Endothelial cell of hepatic sinusoid (primary cell): ENCODE measurements around the gene SDC1.
"Not testable (repeated sequence)": the region's sequence is repeated elsewhere in the genome, so short reads cannot be mapped to it uniquely, and the experiment has no call there.

Source experiments
- in situ Hi-C: cut with HindIII; loops from 2 replicates; pipeline ENCODE4 v1.10.0; 2017; ENCODE audit warnings: low sequenced_read_pairs

Gene SDC1

DNA sequence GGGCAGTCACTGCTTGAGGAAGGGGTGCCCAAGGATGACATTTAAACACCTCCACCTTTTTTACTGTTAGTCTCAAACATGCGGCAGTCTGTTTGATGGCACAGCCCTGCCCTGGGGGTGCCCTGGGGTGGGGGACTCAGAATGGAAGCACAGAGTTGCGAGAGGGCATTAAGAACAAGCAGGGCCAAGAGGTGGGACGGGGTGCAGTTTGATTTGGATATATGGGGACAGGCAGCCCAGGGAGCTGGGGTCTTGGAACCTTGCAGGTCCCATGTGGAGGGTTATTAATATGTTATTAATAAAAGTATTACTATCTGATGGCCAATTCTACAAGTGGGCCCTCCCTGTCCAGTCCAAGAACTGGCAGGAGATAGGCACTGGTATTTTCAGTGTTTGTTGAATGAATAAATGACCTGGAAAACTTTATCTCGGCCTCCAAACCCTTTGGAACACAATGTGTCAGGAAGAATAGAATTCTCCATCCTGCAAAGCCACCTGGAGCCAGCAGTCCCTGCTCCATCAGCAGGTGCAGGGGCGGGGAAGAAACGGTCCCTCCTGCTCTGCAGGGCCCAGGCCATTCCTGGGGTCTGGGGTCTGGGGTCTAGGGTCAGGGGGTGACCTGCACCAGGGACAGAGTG lies 25.2 kb downstream of the SDC1 start:
- in situ Hi-C loops = no loop called here

DNA sequence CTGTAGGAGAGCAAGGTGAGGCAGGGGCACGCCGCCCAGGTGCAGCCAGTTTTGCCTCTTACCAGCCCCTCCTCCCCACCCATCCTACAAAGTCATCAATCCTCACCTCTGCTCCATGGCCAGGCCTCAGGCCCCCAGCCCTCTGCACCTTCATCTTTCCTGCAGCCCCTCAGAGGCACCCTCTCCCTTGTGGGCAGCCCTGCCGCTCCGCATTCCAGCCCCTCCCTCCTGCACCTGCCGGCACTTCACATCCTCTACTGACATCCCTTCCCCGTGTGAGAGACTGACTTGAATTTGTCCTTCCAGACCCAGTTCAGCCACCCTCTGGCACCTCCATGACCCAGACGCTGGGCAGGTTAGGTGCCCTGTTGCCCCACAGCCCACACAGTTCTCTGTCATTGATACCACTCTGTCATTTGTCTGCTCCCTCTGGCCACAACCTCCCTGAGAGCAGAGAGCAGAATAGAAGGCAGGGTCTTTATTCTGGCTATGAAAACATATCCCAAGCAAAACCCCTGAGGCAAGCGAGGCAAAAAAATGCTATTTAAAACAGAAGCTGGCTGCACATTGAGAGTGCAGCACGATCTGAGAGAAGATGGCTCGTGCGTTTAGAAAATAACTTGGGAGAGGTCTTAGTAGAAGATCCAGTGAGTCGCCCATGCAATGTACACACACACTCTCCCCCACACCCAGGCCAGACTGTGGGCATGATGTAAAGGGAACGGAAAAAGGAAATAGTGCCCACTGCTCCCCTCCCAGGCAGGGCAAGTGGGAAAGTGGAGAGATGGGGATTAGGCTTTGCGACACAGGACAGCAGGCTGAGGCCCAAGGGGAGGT lies 25.9 kb downstream of the SDC1 start:
- in situ Hi-C loops = no loop called here

DNA sequence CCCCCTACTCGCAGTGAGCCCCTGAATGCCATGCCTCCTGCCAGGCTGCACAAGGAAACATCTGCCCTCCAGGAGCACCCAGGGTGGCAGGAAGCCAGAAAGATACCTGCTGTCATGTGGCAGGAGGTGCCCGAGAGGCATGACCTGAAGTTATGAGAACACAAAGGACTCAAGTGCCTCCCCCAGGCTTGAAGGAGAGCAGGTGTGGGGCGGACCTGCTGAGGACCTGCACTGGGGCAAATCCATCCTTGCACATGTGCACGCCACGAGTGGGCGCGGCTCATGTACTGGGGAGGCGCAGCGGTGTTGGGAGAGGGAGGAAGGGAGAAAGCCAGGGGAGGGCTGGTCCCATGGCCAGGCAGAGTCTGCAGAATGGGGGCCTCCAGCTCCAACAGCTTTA lies 26.9 kb downstream of the SDC1 start:
- in situ Hi-C loops = no loop called here

DNA sequence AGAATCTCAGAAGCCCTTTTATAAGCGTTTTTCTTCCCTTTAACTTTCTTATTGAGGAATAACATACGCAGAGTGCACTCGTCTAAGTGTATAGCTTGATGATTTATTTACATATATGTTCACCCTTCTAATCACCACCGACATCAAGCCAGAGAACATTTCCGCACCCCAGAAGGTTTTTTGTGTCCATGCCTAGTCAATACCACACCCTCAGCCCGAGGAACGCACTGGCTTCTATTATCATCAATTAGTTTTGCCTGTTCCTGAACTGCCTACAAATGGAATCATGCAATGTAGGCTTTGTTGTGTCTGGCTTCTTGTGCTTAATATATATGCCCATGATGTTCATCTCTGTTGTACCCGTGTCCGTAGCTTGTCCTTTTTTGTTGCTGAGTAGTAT lies 27.7 kb downstream of the SDC1 start:
- in situ Hi-C loops = no loop called here

DNA sequence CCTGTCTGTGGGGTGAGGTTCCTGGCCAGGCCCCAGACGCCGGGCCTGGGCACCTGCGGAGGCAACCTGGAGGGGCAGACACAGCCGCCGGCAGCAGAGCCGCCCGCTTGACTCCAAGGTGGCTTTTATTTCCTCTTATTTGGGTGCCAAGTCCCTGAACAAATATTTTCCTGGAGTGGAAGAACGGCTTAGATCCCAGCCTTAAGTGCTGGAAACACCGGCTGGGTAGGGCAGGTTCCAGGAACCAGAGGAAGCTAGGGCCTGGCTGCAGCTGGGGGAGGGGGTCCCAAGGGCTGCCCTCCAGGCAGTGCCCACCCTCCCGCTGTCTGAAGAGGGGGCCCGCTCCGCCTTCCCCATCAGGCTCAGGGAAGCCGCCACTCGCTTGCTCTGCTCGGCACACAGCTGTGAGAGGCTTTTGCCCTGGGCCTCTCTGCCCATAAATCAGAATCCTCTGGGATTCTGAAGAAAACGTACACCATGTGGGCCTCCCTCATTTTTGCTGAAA lies 28.2 kb downstream of the SDC1 start:
- in situ Hi-C loops = no loop called here

DNA sequence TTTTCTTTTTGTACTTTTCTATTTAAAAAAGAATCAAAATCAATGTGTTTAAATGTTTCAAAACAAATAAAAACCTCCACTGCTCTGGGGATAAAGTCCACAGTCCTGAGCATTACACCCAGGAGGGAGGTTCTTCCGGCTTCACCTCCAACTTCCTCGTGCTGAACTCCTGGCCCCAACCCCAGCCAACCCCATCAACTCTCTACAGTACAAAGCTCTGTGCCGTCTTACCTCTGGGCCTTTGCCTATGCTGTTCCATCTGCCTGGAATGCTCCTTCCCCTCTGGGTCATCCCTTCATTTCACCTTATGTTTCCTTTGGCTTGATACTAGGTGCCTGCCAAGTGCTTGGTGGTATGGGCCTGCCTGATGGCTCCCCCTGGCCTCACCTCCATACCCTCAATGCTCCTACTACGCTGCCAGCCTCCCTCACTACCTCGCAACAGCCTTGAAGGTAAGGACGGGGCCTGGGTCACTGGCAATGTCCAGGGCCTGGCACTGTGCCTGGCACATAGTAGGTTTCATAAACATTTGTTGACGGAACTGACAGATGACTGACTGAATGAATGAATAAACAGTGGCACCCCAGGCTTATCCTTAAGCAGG lies 28.8 kb downstream of the SDC1 start:
- in situ Hi-C loops = no loop called here

DNA sequence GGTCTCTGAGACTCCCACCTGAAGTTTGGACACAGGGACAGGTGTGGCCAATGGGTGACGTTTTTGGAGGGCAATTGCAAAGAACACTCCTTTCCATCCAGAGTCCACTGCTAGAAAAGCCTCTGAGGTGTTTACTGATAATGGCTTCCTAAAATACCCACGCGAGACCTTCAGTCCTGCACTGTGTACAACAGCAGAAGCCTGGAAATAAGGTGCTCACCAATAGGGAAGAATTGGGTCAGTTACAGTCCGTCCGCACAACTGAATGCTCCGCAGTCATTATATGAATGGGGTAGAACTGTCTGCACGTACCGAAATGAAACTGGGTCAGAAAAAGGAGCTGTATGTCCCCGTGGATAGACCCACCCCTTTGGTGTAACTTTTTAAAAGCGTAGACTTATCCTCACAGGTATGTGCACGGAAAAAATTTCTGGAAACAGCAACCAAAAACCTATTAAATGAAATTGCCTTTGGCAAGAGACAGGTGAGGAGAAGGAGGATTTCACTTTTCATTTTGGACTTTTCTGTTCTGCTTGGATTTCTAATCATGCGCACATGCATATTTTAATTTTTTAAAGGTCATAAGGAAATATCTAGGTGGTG lies 29.4 kb downstream of the SDC1 start:
- in situ Hi-C loops = no loop called here

DNA sequence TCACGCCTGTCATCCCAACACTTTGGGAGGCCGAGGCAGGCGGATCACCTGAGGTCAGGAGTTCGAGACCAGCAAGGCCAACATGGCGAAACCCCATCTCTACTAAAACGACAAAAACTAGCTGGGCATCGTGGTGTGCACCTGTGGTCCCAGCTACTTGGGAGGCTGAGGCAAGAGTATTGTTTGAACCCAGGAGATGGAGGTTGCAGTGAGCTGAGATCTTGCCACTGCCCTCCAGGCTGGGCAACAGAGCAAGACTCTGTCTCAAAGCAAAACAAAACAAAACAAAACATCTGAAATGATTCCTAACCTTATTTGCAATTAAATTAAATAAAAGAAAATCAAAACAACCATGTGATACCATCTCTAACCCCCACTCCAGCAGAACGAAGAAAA lies 29.9 kb downstream of the SDC1 start:
- in situ Hi-C loops = not testable (repeated sequence)

DNA sequence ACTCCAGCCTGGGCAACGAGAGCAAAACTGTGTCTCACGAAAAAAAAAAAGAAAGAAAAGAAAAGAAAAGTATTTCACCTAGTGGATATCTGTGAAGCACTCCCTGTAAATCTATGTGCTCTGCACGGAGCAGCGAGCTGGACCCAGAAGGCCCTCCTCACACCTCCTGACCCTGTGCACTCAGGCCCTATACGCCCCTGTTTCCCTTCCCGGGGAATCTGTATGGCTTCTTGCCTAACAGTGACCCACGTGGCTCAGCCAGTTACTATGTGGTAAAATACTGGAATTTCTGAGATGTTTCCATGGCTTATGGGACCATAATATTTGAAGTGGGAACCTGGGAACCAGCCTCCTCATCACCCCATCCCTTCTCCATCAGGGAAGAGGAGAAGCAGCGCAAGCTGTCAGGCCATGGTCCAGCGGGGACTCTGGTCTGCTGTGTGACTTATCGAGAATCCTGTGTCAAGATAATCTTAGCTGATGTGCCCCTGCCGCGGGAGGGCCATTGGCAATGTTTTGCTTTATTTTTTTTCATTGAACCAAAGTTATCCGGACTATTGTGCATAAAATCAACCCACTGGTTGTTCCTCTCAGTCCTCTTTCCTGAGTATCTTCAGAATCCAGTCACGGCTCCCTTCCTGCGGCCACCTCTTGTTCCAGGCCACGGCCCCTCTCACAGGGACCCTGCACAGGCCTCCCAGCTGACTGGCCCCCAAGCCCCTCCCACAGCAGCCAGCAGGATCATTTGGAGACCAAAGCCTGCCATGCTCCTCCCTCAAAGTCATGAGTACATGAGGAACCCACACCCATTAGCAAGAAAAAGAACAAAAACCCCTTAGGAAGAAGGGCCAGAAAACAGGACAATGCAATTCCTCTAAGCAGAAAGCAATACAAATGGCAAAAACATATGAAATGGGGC lies 30.6 kb downstream of the SDC1 start:
- in situ Hi-C loops = no loop called here

DNA sequence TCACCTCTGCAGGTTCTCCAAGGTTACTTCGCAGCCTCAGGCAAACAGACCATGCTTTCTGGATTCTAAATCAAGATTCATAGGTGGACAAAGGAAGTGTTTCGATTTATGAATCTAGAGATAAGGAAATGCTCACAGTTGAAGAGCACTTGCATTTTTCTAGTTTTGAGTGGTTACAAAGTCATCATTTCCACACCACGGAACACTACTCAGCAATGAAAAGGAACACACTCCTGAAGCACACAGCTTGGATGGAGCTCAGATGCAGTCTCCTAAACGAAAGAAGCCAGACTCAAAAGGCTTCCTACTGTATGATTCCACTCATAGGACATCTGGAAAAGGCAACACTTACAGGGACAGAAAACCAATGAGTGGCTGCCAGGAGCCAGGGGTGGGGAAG lies 31.7 kb downstream of the SDC1 start:
- in situ Hi-C loops = no loop called here

DNA sequence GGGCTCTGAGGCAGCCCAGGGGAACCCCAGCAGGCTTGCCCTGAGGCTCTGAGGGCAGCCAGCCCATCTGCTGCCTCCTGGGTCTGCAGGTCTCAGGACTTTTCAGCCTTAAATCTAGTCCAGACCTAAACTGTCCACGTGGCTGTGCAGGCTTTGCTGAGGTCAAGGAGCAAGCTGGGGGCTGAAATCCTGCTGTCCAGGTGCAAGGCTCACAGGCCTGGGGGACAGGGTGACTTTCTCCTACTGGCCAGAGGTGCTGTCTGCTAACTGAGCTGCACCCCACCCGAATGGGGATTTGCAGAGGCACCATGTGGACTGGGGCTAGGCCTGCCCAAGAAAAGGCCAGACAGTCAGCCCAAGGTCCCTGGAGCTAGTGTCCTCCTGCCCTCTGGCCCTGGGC lies 32.1 kb downstream of the SDC1 start:
- in situ Hi-C loops = no loop called here

DNA sequence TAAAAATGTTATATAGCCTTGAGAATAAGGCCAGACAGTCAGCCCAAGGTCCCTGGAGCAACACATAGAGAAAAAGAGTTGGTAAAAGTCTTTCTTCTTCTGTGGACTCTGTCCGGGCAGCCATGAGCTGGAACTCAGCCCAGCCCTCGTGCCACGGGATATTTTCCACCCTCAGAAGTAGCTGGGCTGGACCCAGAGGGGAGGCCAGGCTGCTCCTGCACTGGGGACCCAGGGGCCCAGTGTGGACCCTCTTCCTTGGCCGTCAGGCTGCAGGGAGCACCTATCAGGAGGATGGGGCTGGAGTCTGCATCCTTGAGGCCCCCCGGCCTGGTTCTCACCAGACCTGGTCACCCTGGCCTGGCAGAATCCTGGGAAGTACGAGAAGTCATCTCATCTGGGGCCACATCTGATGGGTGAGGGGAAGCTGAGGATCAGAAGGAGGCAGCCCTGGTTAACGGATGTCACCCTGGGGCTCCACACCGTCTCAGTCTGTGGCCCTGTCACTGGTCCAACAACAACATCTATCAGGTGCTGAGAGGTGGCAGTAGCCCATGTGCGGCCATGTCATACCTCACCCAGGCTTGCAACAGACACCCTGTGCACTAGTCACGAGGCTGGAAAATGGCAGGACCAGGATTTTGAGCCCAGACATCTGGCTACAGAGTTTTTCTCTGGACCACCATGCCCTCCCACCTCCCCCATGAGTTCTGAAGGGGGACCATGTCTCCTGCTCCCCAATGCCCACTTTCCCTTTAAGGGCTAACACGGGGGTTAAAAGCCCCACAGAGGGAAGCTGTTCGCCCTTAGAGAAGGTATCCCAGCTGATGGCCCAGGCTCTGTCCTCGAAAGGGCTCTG lies 33.0 kb downstream of the SDC1 start:
- in situ Hi-C loops = no loop called here

DNA sequence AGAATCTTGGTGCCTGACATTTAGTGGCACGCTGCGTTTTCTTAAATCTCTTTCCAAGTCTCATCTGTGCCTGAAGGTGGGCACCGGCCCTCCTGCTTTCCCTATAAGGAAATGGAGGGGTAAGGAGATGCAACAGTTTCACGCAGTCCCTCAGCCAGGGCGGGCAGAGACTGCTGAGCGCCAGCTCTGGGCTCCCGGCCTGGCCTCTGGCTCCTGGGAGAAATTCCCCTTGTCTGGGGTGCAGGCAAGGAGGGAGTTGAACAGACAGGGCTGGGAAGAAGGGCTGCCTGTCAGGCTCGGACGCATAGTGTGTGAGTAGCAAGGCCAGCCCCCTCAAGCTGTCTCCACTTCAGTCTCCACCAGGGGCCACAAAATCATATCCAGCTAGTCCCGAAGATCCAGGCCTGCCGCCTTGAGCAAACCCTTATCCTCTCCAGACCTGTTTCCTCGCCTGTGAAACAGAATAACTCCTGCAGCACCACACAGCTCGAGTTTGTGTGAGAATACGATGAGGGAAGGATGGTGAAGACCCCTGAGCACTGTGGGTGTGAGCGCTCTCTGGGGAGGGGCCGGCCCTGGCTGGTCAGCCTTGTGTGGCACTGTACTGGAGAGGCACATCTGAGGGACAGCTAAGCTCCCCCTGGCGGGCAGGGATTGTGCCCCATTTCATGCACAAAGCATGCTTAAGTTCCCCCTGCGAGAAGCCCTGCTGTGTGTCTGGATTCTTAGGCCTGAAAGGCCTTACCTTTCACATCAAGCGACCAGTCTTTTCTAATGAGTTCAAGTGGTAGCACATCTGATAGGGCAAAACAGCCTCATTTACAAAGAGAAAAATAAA lies 33.8 kb downstream of the SDC1 start:
- in situ Hi-C loops = no loop called here

DNA sequence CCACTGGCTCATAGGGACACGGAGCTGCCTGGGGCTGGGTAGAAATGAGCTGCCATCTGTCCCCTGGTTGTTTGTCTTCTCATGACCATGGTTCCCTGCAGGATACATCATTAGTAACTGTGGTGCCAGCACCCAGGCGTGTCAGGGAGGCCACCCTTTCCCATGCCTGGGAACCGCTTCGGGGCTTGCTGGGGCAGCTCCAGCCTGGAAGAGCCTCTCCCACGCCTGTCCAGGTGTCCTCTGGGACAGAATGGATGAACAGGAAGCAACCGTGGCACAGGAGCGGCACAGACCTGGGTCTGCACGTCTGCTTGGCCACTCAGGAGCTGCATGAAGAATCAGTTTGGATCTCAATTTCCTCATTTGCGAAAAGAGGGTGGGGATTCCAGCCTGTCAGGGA lies 34.8 kb downstream of the SDC1 start:
- in situ Hi-C loops = no loop called here

DNA sequence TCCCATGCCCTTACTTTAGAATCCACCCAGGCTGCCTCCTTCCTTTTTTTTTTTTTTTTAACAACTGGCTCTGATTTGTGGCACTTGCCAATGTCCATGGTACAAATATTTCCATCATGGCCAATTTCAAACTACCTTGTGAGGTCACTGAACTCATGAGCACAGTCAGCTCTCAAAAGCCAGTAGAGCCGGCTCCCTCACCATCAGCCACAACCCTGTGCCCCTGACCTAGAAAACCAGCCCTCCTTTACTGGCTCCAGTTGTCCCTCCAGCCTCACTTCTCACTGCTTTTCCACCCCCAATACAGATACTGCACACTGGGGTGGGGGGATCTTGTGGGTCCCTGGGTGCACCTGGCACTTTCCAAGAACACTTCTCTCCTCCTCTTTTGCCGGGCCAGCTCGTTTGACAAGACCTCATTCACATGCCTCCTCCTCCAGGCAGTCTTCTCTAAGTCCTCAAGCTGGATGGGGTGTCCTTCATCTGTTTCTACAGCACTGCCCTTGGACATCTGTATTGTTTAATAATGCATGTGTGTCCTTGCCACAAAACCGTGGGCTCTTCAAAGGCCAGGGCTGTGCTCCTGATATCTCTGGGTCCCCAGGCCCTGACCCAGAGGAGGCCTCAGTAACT lies 35.5 kb downstream of the SDC1 start:
- in situ Hi-C loops = loop anchor here (5.0 kb wide), 2 partner anchors 53 to 57 kb away; no protein-coding TSS in a partner anchor

DNA sequence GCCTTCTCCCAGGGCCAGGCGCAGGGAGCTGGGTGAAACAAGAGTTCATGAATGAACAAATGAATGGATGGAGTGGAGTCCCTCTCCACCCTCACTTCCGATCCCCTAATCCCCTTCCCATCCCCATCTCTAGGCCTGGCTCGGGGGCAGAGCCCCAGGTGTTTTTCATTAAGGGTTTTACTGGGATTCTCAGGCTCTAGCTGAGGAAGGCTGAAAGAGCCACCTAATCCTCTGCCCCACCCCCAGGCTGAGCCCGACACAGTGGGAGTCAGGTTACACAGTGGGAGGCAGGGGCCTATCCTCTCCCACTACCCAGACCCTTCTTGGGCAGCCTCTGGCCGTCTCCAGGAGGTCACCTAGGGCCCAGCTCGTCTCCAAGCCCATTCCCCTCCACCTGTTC lies 36.1 kb downstream of the SDC1 start:
- in situ Hi-C loops = loop anchor here (5.0 kb wide), 2 partner anchors 53 to 57 kb away; no protein-coding TSS in a partner anchor

DNA sequence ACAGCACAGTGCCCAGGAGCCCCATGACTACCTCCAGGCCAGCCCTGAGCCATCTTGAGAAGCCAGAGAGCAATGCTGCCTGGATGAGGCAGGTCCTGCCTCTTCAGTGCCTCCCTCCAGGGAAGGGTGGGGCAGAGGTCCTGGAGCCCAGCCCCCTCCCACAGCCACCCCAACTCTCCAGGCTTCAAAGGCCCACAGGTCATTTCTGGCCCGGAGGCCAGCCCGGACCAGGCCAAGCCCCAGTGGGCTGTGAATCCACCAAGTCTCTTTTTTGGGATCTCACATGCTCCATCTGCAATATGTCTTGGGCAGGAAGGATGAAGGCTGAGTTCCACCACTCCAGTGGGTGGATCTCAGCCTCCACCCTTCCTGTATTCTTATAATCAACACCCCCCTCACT lies 36.7 kb downstream of the SDC1 start:
- in situ Hi-C loops = loop anchor here (5.0 kb wide), 2 partner anchors 54 to 56 kb away; no protein-coding TSS in a partner anchor

DNA sequence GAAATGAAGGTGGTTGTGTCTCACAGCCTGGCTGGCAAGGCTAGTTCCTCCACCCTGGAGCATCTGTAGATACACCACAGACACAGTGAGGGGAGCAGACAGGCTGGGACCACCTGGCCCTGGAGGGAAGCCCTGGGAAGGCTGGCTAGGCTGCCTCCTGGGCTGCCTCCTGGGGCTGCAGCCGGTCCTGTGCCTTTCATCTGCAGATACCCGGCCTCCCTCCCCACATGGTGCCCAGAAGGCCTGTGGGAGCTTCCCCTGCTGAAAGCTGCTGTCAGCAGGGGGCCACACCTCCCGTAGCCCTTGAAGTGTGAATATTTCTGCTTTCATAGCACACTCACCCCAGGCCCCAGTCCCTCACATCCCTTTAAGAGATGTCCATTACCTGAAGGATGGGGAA lies 37.6 kb downstream of the SDC1 start:
- in situ Hi-C loops = loop anchor here (5.0 kb wide), 2 partner anchors 55 kb away; no protein-coding TSS in a partner anchor
